ENCODE measurements around the gene ZFPM1.

Gene ZFPM1

DNA sequence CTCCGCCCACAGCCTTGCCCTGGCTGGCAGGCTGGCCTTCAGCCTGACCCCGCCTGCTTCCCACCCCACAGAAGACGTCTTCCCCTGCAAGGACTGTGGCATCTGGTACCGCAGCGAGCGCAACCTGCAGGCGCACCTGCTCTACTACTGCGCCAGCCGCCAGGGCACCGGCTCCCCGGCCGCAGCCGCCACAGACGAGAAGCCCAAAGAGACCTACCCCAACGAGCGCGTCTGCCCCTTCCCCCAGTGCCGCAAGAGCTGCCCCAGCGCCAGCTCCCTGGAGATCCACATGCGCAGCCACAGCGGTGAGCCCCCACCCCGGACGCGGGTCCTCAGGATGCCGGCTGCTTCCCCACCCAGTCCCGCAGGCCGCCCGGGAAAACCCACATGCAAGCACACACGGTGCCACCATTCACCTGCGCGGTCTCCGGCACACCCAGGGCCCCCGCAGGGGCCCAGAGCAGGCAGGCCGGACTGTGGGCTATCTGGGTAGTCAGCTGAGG, 78.9 kb downstream of the ZFPM1 start (continued):
- TF ChIP-seq, protein P1, sequence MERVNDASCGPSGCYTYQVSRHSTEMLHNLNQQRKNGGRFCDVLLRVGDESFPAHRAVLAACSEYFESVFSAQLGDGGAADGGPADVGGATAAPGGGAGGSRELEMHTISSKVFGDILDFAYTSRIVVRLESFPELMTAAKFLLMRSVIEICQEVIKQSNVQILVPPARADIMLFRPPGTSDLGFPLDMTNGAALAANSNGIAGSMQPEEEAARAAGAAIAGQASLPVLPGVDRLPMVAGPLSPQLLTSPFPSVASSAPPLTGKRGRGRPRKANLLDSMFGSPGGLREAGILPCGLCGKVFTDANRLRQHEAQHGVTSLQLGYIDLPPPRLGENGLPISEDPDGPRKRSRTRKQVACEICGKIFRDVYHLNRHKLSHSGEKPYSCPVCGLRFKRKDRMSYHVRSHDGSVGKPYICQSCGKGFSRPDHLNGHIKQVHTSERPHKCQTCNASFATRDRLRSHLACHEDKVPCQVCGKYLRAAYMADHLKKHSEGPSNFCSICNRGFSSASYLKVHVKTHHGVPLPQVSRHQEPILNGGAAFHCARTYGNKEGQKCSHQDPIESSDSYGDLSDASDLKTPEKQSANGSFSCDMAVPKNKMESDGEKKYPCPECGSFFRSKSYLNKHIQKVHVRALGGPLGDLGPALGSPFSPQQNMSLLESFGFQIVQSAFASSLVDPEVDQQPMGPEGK (CRISPR knock-in tag; IDR thresholded peaks at IDR 0.05; ENCODE audit: borderline replicate concordance) = no peak
- TF ChIP-seq BACH2 (CRISPR knock-in tag; IDR thresholded peaks at IDR 0.05; ENCODE audit: borderline replicate concordance) = no peak
- TF ChIP-seq ZFP30 (CRISPR knock-in tag; IDR thresholded peaks at IDR 0.05) = no peak
- no peak for TF ChIP-seq ISL1 (CRISPR knock-in tag; IDR thresholded peaks at IDR 0.05)

DNA sequence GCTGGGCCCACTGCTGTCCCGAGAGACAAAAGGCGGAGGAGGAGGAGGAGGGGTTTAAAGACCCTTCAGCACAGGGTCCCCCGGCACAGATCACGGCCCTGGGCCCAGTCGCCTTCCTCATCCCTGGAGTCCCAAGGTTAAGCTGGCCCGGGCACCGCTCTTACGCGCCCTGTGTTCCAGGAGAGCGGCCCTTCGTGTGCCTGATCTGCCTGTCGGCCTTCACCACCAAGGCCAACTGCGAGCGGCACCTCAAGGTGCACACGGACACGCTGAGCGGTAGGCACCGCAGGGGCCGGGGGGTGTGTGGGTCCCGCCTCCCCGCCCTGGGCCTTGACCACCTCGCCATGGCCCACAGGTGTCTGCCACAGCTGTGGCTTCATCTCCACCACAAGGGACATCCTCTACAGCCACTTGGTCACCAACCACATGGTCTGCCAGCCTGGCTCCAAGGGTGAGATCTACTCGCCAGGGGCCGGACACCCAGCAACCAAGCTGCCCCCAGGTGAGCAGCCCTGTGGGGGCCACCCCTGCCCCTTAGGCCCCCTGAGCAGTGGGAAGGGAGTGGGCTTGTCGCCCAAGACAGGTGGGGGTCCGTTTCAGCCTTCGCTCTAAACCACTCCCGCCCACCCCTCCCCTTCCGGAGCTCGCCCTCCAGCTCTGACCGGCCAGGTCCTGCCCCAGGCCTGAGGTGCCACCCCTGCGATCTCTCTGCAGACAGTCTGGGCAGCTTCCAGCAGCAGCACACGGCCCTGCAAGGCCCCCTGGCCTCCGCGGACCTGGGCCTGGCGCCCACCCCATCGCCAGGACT, 79.6 kb downstream of the ZFPM1 start:
- no peak for ATAC-seq
- TF ChIP-seq SNAI2 (CRISPR knock-in tag; IDR thresholded peaks at IDR 0.05) (no peak), TCF4 (CRISPR knock-in tag; IDR thresholded peaks at IDR 0.05; ENCODE audit: borderline replicate concordance) (no peak), ISL1 (CRISPR knock-in tag; IDR thresholded peaks at IDR 0.05) (no peak)

DNA sequence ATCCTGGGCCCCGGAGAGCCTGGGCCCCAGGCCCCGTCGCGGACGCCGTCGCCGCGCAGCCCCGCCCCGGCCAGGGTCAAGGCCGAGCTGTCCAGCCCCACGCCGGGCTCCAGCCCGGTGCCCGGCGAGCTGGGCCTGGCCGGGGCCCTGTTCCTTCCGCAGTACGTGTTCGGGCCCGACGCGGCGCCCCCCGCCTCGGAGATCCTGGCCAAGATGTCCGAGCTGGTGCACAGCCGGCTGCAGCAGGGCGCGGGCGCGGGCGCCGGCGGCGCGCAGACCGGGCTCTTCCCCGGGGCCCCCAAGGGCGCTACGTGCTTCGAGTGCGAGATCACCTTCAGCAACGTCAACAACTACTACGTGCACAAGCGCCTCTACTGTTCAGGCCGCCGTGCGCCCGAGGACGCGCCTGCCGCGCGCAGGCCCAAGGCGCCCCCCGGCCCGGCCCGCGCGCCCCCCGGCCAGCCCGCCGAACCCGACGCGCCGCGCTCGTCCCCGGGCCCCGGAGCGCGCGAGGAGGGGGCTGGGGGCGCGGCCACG, 80.4 kb downstream of the ZFPM1 start:
- TF ChIP-seq RARB (CRISPR knock-in tag; IDR thresholded peaks at IDR 0.05) (no peak), ISL1 (CRISPR knock-in tag; IDR thresholded peaks at IDR 0.05) (no peak), SNAI2 (CRISPR knock-in tag; IDR thresholded peaks at IDR 0.05) (no peak), PPARA (CRISPR knock-in tag; IDR thresholded peaks at IDR 0.05; ENCODE audit: borderline replicate concordance) (no peak), ZNF565 (CRISPR knock-in tag; conservative IDR thresholded peaks at IDR 0.05; ENCODE audit: low read depth) (no peak), ARNTL (CRISPR knock-in tag; IDR thresholded peaks at IDR 0.05; ENCODE audit: borderline replicate concordance, low read depth) (no peak), ZFP30 (CRISPR knock-in tag; IDR thresholded peaks at IDR 0.05) (no peak), ESRRG (CRISPR knock-in tag; IDR thresholded peaks at IDR 0.05) (no peak), CSDC2 (CRISPR knock-in tag; IDR thresholded peaks at IDR 0.05) (no peak), ZC3H10 (CRISPR knock-in tag; IDR thresholded peaks at IDR 0.05) (no peak), ZNF8 (CRISPR knock-in tag; IDR thresholded peaks at IDR 0.05) (no peak), BACH2 (CRISPR knock-in tag; IDR thresholded peaks at IDR 0.05; ENCODE audit: borderline replicate concordance) (no peak), TOX (CRISPR knock-in tag; IDR thresholded peaks at IDR 0.05; ENCODE audit: borderline replicate concordance) (no peak), GLIS3 (CRISPR knock-in tag; IDR thresholded peaks at IDR 0.05) (no peak)
- TF ChIP-seq, protein P2, sequence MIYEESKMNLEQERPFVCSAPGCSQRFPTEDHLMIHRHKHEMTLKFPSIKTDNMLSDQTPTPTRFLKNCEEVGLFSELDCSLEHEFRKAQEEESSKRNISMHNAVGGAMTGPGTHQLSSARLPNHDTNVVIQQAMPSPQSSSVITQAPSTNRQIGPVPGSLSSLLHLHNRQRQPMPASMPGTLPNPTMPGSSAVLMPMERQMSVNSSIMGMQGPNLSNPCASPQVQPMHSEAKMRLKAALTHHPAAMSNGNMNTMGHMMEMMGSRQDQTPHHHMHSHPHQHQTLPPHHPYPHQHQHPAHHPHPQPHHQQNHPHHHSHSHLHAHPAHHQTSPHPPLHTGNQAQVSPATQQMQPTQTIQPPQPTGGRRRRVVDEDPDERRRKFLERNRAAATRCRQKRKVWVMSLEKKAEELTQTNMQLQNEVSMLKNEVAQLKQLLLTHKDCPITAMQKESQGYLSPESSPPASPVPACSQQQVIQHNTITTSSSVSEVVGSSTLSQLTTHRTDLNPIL (CRISPR knock-in tag; IDR thresholded peaks at IDR 0.05; ENCODE audit: low read depth) = no peak
- TF ChIP-seq, protein P1 (CRISPR knock-in tag; IDR thresholded peaks at IDR 0.05; ENCODE audit: borderline replicate concordance) = no peak
- TF ChIP-seq, protein P3, sequence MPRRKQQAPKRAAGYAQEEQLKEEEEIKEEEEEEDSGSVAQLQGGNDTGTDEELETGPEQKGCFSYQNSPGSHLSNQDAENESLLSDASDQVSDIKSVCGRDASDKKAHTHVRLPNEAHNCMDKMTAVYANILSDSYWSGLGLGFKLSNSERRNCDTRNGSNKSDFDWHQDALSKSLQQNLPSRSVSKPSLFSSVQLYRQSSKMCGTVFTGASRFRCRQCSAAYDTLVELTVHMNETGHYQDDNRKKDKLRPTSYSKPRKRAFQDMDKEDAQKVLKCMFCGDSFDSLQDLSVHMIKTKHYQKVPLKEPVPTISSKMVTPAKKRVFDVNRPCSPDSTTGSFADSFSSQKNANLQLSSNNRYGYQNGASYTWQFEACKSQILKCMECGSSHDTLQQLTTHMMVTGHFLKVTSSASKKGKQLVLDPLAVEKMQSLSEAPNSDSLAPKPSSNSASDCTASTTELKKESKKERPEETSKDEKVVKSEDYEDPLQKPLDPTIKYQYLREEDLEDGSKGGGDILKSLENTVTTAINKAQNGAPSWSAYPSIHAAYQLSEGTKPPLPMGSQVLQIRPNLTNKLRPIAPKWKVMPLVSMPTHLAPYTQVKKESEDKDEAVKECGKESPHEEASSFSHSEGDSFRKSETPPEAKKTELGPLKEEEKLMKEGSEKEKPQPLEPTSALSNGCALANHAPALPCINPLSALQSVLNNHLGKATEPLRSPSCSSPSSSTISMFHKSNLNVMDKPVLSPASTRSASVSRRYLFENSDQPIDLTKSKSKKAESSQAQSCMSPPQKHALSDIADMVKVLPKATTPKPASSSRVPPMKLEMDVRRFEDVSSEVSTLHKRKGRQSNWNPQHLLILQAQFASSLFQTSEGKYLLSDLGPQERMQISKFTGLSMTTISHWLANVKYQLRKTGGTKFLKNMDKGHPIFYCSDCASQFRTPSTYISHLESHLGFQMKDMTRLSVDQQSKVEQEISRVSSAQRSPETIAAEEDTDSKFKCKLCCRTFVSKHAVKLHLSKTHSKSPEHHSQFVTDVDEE (CRISPR knock-in tag; IDR thresholded peaks at IDR 0.05) = no peak
- ATAC-seq = no peak
